RWPE2 (cell line): Measurements from ENCODE around the gene GALNT2.

Source experiments
- ATAC-seq: fragments of 200-7000 bp; cut with Tn5 transposase; 3 replicates; pipeline ENCODE4 v1.9.1; 2021; ENCODE audit warnings: low read depth
- DNase-seq: peaks from one replicate; pipeline ENCODE4 v3.0.0-alpha.2; 2020; ENCODE audit warnings: low spot score
- H3K27ac ChIP-seq: fragments of 450-650 bp; 2 replicates; pipeline ENCODE4 v1.5.1; 2017; ENCODE audit warnings: mild to moderate bottlenecking; ENCODE audit not compliant: poor library complexity, severe bottlenecking
- H3K27me3 ChIP-seq: fragments of 250-450 bp; sonication (Bioruptor Pico); 2 replicates; pipeline ENCODE4 v1.5.1; 2021; ENCODE audit warnings: mild to moderate bottlenecking, moderate library complexity; ENCODE audit not compliant: insufficient read depth, poor library complexity, severe bottlenecking
- H3K36me3 ChIP-seq: fragments of 250-450 bp; sonication (Bioruptor Pico); 2 replicates; pipeline ENCODE4 v1.5.1; 2020; ENCODE audit warnings: low read depth, mild to moderate bottlenecking, moderate library complexity
- H3K4me1 ChIP-seq: fragments of 250-450 bp; sonication (Bioruptor Pico); 2 replicates; pipeline ENCODE4 v1.5.1; 2021; ENCODE audit warnings: mild to moderate bottlenecking, moderate library complexity; ENCODE audit not compliant: insufficient read depth, poor library complexity, severe bottlenecking
- H3K4me3 ChIP-seq: fragments of 250-450 bp; sonication (Bioruptor Pico); 2 replicates; pipeline ENCODE4 v1.5.1; 2021; ENCODE audit warnings: mild to moderate bottlenecking, moderate library complexity; ENCODE audit not compliant: severe bottlenecking
- H3K9me3 ChIP-seq: fragments of 250-450 bp; sonication (Bioruptor Pico); 2 replicates; pipeline ENCODE4 v1.5.1; 2021; ENCODE audit warnings: mild to moderate bottlenecking, moderate library complexity; ENCODE audit not compliant: severe bottlenecking
- TF ChIP-seq, protein P1 (sequence below): fragments of 450-650 bp; IDR thresholded peaks from one replicate; pipeline ENCODE4 v1.5.1; 2017; ENCODE audit warnings: mild to moderate bottlenecking, moderate library complexity; ENCODE audit not compliant: poor library complexity, severe bottlenecking

Gene GALNT2

DNA sequence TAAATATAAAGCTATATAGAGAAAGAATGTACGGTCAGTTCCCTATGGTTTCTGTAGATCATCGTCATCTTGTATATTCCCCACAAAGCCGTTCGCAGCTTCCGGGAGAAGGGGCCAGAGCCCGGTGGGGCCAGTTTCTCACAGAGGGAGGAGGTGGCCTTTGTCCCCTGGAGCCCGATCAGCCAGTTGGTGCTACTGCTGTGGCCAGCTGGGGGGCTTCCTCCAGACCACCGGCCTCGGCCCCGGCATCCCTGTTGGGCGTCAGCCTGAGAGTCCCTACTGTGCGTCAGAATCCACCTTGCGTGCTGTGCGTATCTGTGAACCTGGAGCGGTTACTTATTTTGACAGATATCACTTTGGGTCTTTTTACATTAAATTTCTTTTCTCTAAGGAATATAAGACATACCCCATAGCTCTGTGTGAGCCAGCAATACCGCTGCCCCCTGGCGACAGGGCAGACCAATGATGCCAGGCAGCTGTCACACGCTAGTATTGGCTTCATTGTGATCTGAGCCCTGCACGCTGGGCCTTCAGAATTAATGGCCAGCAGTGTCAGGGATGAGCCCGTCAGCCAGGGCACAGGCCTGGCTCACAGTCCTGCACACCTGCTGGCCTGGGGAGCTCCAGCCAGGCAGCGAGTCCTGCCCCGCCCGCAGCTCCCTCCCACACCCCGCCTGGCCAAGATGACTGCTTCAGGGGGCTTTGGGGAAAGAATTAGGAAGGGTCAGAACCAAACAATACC is 213.2 kb downstream of the GALNT2 start:
- DNase-seq (no peak), ATAC-seq (no peak)
- Histone ChIP-seq H3K9me3 (no peaks in the 10 kb centered on the region), H3K36me3 (peaks cover 4% of the 10 kb centered on the region), H3K27ac (no peak overlapping the region), H3K4me1 (no peaks in the 10 kb centered on the region), H3K4me3 (no peak overlapping the region), H3K27me3 (no peaks in the 10 kb centered on the region)
- TF ChIP-seq, protein P1, sequence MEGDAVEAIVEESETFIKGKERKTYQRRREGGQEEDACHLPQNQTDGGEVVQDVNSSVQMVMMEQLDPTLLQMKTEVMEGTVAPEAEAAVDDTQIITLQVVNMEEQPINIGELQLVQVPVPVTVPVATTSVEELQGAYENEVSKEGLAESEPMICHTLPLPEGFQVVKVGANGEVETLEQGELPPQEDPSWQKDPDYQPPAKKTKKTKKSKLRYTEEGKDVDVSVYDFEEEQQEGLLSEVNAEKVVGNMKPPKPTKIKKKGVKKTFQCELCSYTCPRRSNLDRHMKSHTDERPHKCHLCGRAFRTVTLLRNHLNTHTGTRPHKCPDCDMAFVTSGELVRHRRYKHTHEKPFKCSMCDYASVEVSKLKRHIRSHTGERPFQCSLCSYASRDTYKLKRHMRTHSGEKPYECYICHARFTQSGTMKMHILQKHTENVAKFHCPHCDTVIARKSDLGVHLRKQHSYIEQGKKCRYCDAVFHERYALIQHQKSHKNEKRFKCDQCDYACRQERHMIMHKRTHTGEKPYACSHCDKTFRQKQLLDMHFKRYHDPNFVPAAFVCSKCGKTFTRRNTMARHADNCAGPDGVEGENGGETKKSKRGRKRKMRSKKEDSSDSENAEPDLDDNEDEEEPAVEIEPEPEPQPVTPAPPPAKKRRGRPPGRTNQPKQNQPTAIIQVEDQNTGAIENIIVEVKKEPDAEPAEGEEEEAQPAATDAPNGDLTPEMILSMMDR = no peak

DNA sequence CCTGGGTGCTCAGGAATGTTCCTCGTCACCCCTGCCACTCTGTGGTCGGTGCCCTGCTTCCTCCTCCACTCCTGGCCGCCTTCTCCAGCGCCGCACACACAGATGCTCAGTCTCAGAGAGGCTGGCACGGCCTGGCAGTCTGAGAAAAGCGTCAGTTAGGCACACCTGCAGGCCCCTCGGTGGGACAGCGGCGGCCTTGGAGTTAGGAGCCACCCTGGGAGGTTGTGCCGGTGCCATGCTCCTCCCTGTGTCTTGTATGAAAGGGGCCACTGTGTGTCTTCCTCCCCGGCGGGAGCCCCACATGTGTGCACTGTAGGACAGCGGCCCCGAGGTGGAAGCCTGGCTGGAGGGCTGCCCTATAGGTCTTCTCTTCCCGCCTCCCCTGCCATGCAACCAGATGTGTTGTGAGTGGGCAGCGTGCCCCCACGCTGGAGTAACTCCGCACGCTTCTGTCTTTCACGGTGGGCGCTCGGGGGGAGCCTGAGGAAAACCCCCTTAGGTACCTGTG is 213.9 kb downstream of the GALNT2 start:
- DNase-seq (no peak), ATAC-seq (no peak)
- Histone ChIP-seq H3K4me1 (no peaks in the 10 kb centered on the region), H3K9me3 (no peaks in the 10 kb centered on the region), H3K4me3 (no peak overlapping the region), H3K27ac (no peak overlapping the region), H3K27me3 (no peaks in the 10 kb centered on the region), H3K36me3 (no peaks in the 10 kb centered on the region)
- TF ChIP-seq, protein P1 = no peak

DNA sequence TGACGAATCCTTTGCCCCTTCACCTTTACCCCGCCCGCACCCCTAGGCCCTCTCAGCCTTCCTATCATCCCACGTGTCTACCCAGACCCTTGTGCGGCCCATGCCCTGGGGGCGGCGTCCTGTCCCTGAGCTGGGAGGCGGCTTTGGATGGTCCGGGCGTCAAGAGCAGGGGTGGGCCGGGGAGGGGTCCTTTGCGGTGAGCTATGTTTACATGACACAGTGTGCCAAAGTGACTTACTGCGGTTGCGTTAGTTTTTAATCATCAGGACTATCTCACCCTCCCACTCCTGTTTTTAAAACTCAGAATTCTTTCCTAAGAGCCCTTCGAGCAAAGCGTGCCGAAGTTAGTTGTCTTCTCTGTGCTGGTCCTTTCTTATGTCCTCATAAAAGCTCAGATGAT is 214.5 kb downstream of the GALNT2 start:
- no peaks in the 10 kb centered on the region for H3K36me3 ChIP-seq
- H3K4me1 ChIP-seq = no peaks in the 10 kb centered on the region
- TF ChIP-seq, protein P1 = no peak
- no peaks in the 10 kb centered on the region for H3K27me3 ChIP-seq
- no peak for ATAC-seq
- no peak overlapping the region for H3K27ac ChIP-seq
- H3K4me3 ChIP-seq = no peak overlapping the region
- DNase-seq = no peak
- no peaks in the 10 kb centered on the region for H3K9me3 ChIP-seq

DNA sequence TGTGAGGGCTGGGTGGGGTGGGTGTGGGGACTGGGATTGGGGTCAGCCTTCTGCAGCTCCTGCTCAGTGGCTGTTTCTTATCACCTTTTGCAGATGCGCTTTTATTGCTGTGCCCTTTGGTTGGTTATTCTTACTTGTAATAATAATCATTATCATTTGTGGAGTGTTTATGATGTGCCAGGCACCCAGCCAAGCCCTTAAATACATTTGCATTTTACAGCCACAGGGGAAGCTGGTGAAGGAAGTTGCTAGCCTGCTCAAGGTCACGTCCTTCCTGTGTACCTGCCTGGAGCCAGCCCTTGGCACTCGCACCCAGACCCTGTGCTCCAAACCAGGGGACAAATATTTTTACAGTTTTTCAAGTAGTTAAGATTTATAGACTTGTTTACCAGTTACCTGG is 215.1 kb downstream of the GALNT2 start:
- no peak for ATAC-seq
- H3K9me3 ChIP-seq = no peaks in the 10 kb centered on the region
- no peak for DNase-seq
- H3K36me3 ChIP-seq = no peaks in the 10 kb centered on the region
- TF ChIP-seq, protein P1 = no peak
- H3K27ac ChIP-seq = no peak overlapping the region
- no peaks in the 10 kb centered on the region for H3K27me3 ChIP-seq
- H3K4me3 ChIP-seq = no peak overlapping the region
- H3K4me1 ChIP-seq = no peaks in the 10 kb centered on the region

DNA sequence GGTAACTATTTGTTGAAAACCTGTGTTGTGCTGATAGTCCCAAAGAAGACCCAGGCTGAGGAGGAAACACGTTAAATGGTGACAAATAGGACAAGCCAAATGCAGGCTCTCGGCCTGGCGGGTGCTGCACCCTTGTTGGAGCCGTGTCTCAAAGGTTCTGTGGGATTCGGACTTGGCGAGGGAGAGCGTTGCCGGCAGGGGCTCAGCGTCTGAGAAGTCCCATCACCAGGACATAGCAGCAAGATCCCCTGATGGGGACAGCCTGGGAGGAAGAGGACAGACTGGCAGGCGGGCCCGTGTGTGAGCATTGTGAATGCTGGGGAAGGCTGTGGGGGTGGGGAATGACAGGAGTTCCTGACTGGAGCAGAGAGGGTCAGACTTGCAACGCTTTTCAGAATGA is 216.6 kb downstream of the GALNT2 start:
- TF ChIP-seq, protein P1 = no peak
- Histone ChIP-seq H3K27ac (no peak overlapping the region), H3K9me3 (no peaks in the 10 kb centered on the region), H3K4me3 (no peak overlapping the region), H3K36me3 (no peaks in the 10 kb centered on the region), H3K27me3 (no peaks in the 10 kb centered on the region), H3K4me1 (no peaks in the 10 kb centered on the region)
- ATAC-seq = no peak
- DNase-seq = no peak
